CD4-positive, alpha-beta T cell (primary cell): ENCODE data around the gene CFAP61. TPM values are rescaled to one million over a fixed set of nuclear protein-coding genes. Genes with fewer than 3 reads are reported as not detected.

Experiments used
- ATAC-seq: fragments of 200-7000 bp; cut with Tn5 transposase; one replicate; pipeline ENCODE4 v1.10.0; 2022; ENCODE audit warnings: mild to moderate bottlenecking; ENCODE audit not compliant: poor library complexity
- CTCF ChIA-PET: fragments of 350-600 bp; sonication (Branson Sonifier 250); formaldehyde crosslinking; loops from one replicate; lab custom pipeline; 2021; ENCODE audit warnings: antibody characterized with exemption, inconsistent platforms; lab: Charles Lee
- POLR2A ChIA-PET: fragments of 350-600 bp; sonication (Branson Sonifier 250); formaldehyde crosslinking; loops from one replicate; lab custom pipeline; 2021; ENCODE audit warnings: antibody characterized with exemption, inconsistent platforms; lab: Charles Lee
- DNase-seq, 14 experiments: peaks; one replicate each; pipeline ENCODE4 v3.0.0-alpha.2; 2013 to 2020; ENCODE audit warnings: mixed read lengths in 2 of 14
- H3K27ac ChIP-seq, 2 donors: one replicate each; pipeline versions ENCODE4 v1.5.1 to v1.7.0; 2013; ENCODE audit warnings: low read length in 2 of 2, low read depth in 1 of 2, mild to moderate bottlenecking in 1 of 2
- H3K27me3 ChIP-seq, 2 experiments: 1 replicate in 1 of 2; 2 replicates in 1 of 2; pipeline versions ENCODE4 v1.6.1 to v1.7.0; 2013; ENCODE audit warnings: low read length in 2 of 2, control low read depth in 1 of 2, mild to moderate bottlenecking in 1 of 2, moderate library complexity in 1 of 2; ENCODE audit not compliant: insufficient read depth in 2 of 2, control insufficient read depth in 1 of 2
- H3K36me3 ChIP-seq: one replicate; pipeline ENCODE4 v1.6.1; 2013; ENCODE audit warnings: low read length, control low read depth; ENCODE audit not compliant: insufficient read depth
- H3K4me1 ChIP-seq: one replicate; pipeline ENCODE4 v1.6.1; 2013; ENCODE audit warnings: low read length, control low read depth; ENCODE audit not compliant: insufficient read depth
- H3K4me3 ChIP-seq: one replicate; pipeline ENCODE4 v1.5.1; 2013; ENCODE audit warnings: mild to moderate bottlenecking, low read length, moderate library complexity
- H3K9me3 ChIP-seq, 2 experiments: 1 replicate in 1 of 2; 2 replicates in 1 of 2; pipeline versions ENCODE4 v1.6.1 to v1.7.0; 2013; ENCODE audit warnings: low read length in 2 of 2, mild to moderate bottlenecking in 2 of 2, control low read depth in 1 of 2, moderate library complexity in 1 of 2; ENCODE audit not compliant: control insufficient read depth in 1 of 2, insufficient read depth in 1 of 2
- H3K27ac Mint-ChIP-seq: one replicate; pipeline ENCODE4 v1.8.0; 2020; ENCODE audit warnings: mixed read lengths
- H3K27me3 Mint-ChIP-seq: one replicate; pipeline ENCODE4 v1.8.0; 2021; ENCODE audit warnings: mixed read lengths
- H3K36me3 Mint-ChIP-seq: one replicate; pipeline ENCODE4 v1.8.0; 2021; ENCODE audit warnings: low read depth, mixed read lengths
- H3K4me1 Mint-ChIP-seq: one replicate; pipeline ENCODE4 v1.8.0; 2021; ENCODE audit warnings: low read depth, mixed read lengths
- H3K4me3 Mint-ChIP-seq: one replicate; pipeline ENCODE4 v1.8.0; 2020; ENCODE audit warnings: mild to moderate bottlenecking, mixed read lengths
- H3K9me3 Mint-ChIP-seq: one replicate; pipeline ENCODE4 v1.8.0; 2020; ENCODE audit warnings: mixed read lengths
- intact Hi-C, 2 experiments: fragments of 100-400 bp; cut with DNase I in 1 of 2; cut with micrococcal nuclease in 1 of 2; formaldehyde crosslinking; loops; one replicate each; pipeline versions ENCODE4 v1.15.1 to v1.9.0; 2023 to 2025; cut with DNase I, micrococcal nuclease
- total RNA-seq, 174 experiments: library from RNA in 2 of 174; stranded (reverse) in 2 of 174; gene quantifications; one replicate each; pipeline ENCODE4 v1.2.3 and lab custom pipeline; 2021 to 2026
- TF ChIP-seq, protein P1 (sequence below): fragments of 200-600 bp; IDR thresholded peaks from one replicate; pipeline ENCODE4 v1.8.0; 2022; ENCODE audit warnings: antibody characterized with exemption, mild to moderate bottlenecking

CFAP61 gene
- total RNA-seq, 2 experiments from 2014 or later = not detected

DNA sequence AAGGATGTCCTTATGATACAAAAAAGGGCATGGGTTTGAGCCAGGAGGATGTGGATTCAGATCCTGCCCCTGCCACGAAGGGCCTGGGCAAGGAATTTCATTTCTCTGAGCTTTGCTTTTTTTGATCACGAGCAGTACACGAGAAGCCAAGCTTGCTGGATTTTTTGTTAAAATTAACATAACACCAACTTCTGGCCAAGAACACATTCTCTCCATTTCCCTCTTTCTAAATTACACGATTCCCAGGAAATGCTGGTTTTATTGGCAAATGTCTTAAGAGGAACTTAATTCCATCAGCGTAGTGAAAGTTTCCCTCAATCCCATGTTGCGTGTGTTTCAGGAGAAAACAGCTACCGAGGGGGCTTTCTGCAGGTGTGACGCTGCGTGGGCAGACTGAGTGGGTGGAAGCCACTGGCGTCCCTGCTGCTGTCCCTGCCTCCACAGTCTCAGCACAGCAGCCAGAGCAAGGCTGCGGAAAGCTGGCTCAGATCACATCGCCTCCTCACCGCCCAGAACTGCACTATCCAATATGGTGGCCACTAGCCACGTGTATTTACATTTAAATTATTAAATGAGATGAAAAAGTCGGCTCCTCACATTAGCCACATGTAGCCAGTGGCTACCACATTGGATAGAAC lies 194.8 kb downstream of the CFAP61 start:
- no peaks in the 10 kb centered on the region for H3K9me3 Mint-ChIP-seq
- Histone ChIP-seq H3K4me3 (no peak overlapping the region), H3K36me3 (no peaks in the 10 kb centered on the region), H3K27ac (no peak overlapping the region), H3K9me3 (peaks cover 0 to 7% of the 10 kb centered on the region in 2 experiments), H3K4me1 (no peaks in the 10 kb centered on the region), H3K27me3 (peaks cover 0 to 4% of the 10 kb centered on the region in 2 experiments)
- no peak overlapping the region for H3K4me3 Mint-ChIP-seq
- intact Hi-C loops = no loop called here
- TF ChIP-seq, protein P1, sequence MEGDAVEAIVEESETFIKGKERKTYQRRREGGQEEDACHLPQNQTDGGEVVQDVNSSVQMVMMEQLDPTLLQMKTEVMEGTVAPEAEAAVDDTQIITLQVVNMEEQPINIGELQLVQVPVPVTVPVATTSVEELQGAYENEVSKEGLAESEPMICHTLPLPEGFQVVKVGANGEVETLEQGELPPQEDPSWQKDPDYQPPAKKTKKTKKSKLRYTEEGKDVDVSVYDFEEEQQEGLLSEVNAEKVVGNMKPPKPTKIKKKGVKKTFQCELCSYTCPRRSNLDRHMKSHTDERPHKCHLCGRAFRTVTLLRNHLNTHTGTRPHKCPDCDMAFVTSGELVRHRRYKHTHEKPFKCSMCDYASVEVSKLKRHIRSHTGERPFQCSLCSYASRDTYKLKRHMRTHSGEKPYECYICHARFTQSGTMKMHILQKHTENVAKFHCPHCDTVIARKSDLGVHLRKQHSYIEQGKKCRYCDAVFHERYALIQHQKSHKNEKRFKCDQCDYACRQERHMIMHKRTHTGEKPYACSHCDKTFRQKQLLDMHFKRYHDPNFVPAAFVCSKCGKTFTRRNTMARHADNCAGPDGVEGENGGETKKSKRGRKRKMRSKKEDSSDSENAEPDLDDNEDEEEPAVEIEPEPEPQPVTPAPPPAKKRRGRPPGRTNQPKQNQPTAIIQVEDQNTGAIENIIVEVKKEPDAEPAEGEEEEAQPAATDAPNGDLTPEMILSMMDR = no peak
- ATAC-seq = no peak
- ChIA-PET POLR2A (interaction anchor here (0.8 kb wide), 1 partner anchor 9 kb away, joined by 4 read pairs; no protein-coding TSS in a partner anchor), CTCF (no interaction called here)
- H3K4me1 Mint-ChIP-seq = no peaks in the 10 kb centered on the region
- no peak for DNase-seq
- no peaks in the 10 kb centered on the region for H3K36me3 Mint-ChIP-seq
- H3K27me3 Mint-ChIP-seq = peaks cover 10% of the 10 kb centered on the region
- H3K27ac Mint-ChIP-seq = no peak overlapping the region

DNA sequence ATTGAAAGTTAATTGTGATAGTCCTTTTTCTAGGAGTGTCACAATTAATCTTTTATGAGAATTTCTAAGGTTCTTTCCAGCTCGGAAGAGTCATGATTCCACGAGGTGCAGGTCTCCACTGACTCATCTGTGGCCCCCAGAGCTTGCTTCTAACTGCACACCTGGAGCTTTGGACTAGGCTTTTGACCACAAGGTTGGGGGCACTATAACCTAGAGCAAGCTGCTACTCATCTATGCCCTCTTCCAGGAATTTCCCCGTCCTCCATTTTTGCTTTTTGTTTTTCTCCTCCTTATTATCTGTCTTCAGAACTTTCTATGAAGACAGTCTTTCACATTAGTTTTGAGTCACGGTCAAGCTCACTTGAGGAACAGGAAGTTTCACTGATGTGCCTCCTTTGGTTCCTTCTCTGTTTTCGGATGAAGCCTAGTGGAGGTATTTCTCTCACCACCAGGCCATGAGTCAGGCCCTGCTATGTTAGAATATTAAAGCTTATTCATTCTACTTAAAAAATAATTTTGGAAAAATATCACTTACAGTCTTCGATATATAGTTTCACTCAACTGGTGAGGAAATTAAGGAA lies 196.4 kb downstream of the CFAP61 start:
- TF ChIP-seq, protein P1 = no peak
- H3K4me1 ChIP-seq = no peaks in the 10 kb centered on the region
- no peak overlapping the region for H3K4me3 ChIP-seq
- Mint-ChIP-seq H3K36me3 (no peaks in the 10 kb centered on the region), H3K27me3 (peaks cover 10% of the 10 kb centered on the region), H3K4me1 (no peaks in the 10 kb centered on the region), H3K27ac (no peak overlapping the region), H3K4me3 (no peak overlapping the region), H3K9me3 (no peaks in the 10 kb centered on the region)
- ATAC-seq (no peak), DNase-seq (peak in 2 of 14 experiments; percentile 32 to 50)
- CTCF ChIA-PET = no interaction called here
- H3K9me3 ChIP-seq = peaks cover 0 to 7% of the 10 kb centered on the region in 2 experiments
- no peaks in the 10 kb centered on the region for H3K36me3 ChIP-seq
- H3K27me3 ChIP-seq = peaks cover 0 to 4% of the 10 kb centered on the region in 2 experiments
- POLR2A ChIA-PET = no interaction called here
- no peak overlapping the region for H3K27ac ChIP-seq
- intact Hi-C loops = no loop called here

DNA sequence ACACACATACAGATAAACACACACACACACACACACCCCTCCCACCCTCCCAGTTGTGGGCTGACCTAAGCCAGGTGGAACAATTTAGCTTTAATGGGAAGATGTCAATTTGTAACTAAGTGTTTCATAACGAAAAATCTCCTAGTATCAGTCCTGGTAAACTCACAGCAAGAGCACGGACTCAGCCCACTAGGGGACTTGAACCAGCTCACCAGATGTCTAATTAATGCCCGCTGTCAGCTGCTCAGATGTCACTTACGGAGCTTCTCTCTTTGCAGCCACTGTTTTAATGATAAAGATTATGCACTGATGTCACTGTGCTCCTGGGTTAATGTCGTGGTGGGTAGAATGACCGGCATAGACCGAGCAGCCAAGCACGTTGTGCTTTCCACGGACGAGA lies 199.0 kb downstream of the CFAP61 start:
- Histone ChIP-seq H3K9me3 (peaks cover 0 to 7% of the 10 kb centered on the region in 2 experiments), H3K27me3 (peaks cover 3 to 4% of the 10 kb centered on the region in 2 experiments), H3K4me3 (no peak overlapping the region), H3K4me1 (no peaks in the 10 kb centered on the region), H3K27ac (no peak overlapping the region), H3K36me3 (no peaks in the 10 kb centered on the region)
- peaks cover 13% of the 10 kb centered on the region for H3K27me3 Mint-ChIP-seq
- POLR2A ChIA-PET = no interaction called here
- TF ChIP-seq, protein P1 = no peak
- CTCF ChIA-PET = no interaction called here
- H3K36me3 Mint-ChIP-seq = no peaks in the 10 kb centered on the region
- H3K9me3 Mint-ChIP-seq = no peaks in the 10 kb centered on the region
- no peak for DNase-seq
- ATAC-seq = no peak
- H3K4me3 Mint-ChIP-seq = no peak overlapping the region
- H3K4me1 Mint-ChIP-seq = no peaks in the 10 kb centered on the region
- intact Hi-C loops = no loop called here
- H3K27ac Mint-ChIP-seq = no peak overlapping the region
